SK-N-SH (cell line): ENCODE measurements around the gene GAP43. TPM values are rescaled to one million over a fixed set of nuclear protein-coding genes. Genes with fewer than 3 reads are reported as not detected.

ENCODE experiments used
- CHD2 ChIP-seq: fragments of 150-350 bp; IDR thresholded peaks from 2 replicates; pipeline ENCODE4 v1.6.1; 2018; ENCODE audit warnings: low read length; ENCODE audit not compliant: partially characterized antibody
- CTCF ChIP-seq: fragments of 200-600 bp; sonication (generic); IDR thresholded peaks from 2 replicates; pipeline ENCODE4 v1.6.1; 2017; ENCODE audit warnings: antibody characterized with exemption, mild to moderate bottlenecking, moderate library complexity
- ELF1 ChIP-seq: IDR thresholded peaks from 2 replicates; pipeline ENCODE4 v1.4.0; 2012
- EP300 ChIP-seq, 2 experiments: IDR thresholded peaks; 2 replicates each; pipeline versions ENCODE4 v1.4.0 to v1.6.1; 2012; ENCODE audit warnings: borderline replicate concordance in 1 of 2, low read depth in 1 of 2, low read length in 1 of 2
- FOSL2 ChIP-seq: IDR thresholded peaks from 2 replicates; pipeline ENCODE4 v1.4.0; 2012; ENCODE audit warnings: low read depth, mild to moderate bottlenecking, moderate library complexity, borderline replicate concordance
- FOXJ3 ChIP-seq: sonication (generic); formaldehyde crosslinking; IDR thresholded peaks from 2 replicates; pipeline ENCODE4 v1.5.1; 2020; ENCODE audit warnings: mild to moderate bottlenecking, missing genetic modification reagents
- GABPA ChIP-seq: IDR thresholded peaks from 2 replicates; pipeline ENCODE4 v1.4.0; 2012; ENCODE audit warnings: low read depth, mild to moderate bottlenecking
- IRF3 ChIP-seq: fragments of 150-350 bp; IDR thresholded peaks from 2 replicates; pipeline ENCODE4 v1.6.1; 2016; ENCODE audit warnings: mild to moderate bottlenecking, low read depth, low read length
- JUND ChIP-seq: IDR thresholded peaks from 2 replicates; pipeline ENCODE4 v1.4.0; 2012
- MAX ChIP-seq: IDR thresholded peaks from 2 replicates; pipeline ENCODE4 v1.4.0; 2012; ENCODE audit warnings: low read depth
- NFIC ChIP-seq: IDR thresholded peaks from 2 replicates; pipeline ENCODE4 v1.4.0; 2012; ENCODE audit warnings: borderline replicate concordance
- NRF1 ChIP-seq: IDR thresholded peaks from 2 replicates; pipeline ENCODE4 v1.6.1; 2012; ENCODE audit warnings: low read depth, mild to moderate bottlenecking, low read length
- PBX3 ChIP-seq: IDR thresholded peaks from 2 replicates; pipeline ENCODE4; 2012
- POLR2AphosphoS5 ChIP-seq: IDR thresholded peaks from 2 replicates; pipeline ENCODE4 v1.6.1; 2012; ENCODE audit warnings: low read depth, low read length
- REST ChIP-seq: IDR thresholded peaks from 2 replicates; pipeline ENCODE4 v1.6.1; 2012; ENCODE audit warnings: mild to moderate bottlenecking, low read depth, low read length, moderate library complexity
- RFX5 ChIP-seq: IDR thresholded peaks from 2 replicates; pipeline ENCODE4 v1.6.1; 2012; ENCODE audit warnings: mild to moderate bottlenecking, improper control_type of control experiment, low read length
- RXRA ChIP-seq: IDR thresholded peaks from 2 replicates; pipeline ENCODE4 v1.4.0; 2012; ENCODE audit warnings: low read depth, mild to moderate bottlenecking, borderline replicate concordance
- TAF1 ChIP-seq: IDR thresholded peaks from 2 replicates; pipeline ENCODE4 v1.6.1; 2012; ENCODE audit warnings: low read depth, mild to moderate bottlenecking, low read length, moderate library complexity, borderline replicate concordance
- TCF12 ChIP-seq: IDR thresholded peaks from 2 replicates; pipeline ENCODE4 v1.4.0; 2012
- USF1 ChIP-seq: IDR thresholded peaks from 2 replicates; pipeline ENCODE4 v1.4.0; 2012; ENCODE audit warnings: low read depth, borderline replicate concordance
- ZBTB33 ChIP-seq: IDR thresholded peaks from 2 replicates; pipeline ENCODE4 v1.4.0; 2012; ENCODE audit warnings: low read depth, borderline replicate concordance
- polyA plus RNA-seq, 3 experiments: library from polyadenylated mRNA; depleted of rRNA; stranded (reverse); fragments of >200 nt; gene quantifications; 2 replicates each; pipeline ENCODE4 v1.2.3, GENCODE V29; 2012

GAP43 gene
- polyA plus RNA-seq, 1 of the 3 experiments (the other 2 are of a cell fraction) = 14.0 TPM

GRCh38 chr3:115760716-115761115 lies 137.4 kb downstream of the GAP43 start (continued):
- TF ChIP-seq REST (no peak), MAX (no peak), POLR2AphosphoS5 (no peak), RFX5 (no peak), CTCF (no peak), PBX3 (no peak), ZBTB33 (no peak), TAF1 (no peak), NFIC (no peak), JUND (no peak), FOSL2 (no peak), RXRA (no peak), TCF12 (no peak), GABPA (no peak), USF1 (no peak), IRF3 (no peak), FOXJ3 (CRISPR knock-in tag) (peak; percentile 86), NRF1 (no peak), ELF1 (no peak), EP300 (IDR thresholded peaks at IDR 0.05; ENCODE audit: borderline replicate concordance in 1 of 2, low read depth in 1 of 2, low read length in 1 of 2) (peak in 1 of 2 experiments; percentile 84; a peak in 2 of 4 replicates), CHD2 (peak; percentile 71)
